ENCODE measurements around the gene CAST.

DNA sequence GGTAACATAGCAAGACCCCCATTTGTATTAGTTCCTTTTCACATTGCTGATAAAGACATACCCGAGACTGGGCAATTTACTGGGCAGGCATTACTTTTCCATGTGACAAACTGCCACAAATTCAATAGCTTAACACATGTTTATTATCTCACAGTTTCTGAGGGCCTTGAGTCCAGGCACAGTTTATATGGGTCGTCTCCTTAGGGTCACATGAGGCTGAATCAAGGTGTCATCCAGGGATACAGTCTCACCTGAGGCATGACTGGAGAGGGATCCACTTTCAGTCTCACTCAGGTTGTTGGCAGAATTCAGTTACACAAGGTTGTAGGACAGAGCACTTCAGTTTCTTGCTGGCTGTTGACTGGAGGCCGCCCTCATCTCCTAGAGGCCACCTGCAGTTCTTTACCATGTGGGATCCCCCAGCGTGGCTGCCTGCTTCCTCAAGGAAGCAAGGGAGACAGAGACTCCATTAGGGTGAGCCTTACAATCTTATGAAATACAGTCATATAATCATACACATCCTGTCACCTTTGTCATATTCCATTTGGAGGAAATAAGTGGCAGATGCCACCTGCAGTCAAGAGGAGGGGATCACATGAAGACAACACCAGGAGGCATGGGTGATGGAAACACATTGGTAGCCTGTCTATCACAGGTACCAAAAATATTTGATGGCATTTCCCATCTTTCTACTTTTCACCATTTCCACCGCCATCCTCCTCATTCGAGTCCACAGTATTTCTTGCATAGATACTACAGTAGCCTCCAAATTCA, 160.7 kb downstream of the CAST start:
- TF ChIP-seq, protein P1, sequence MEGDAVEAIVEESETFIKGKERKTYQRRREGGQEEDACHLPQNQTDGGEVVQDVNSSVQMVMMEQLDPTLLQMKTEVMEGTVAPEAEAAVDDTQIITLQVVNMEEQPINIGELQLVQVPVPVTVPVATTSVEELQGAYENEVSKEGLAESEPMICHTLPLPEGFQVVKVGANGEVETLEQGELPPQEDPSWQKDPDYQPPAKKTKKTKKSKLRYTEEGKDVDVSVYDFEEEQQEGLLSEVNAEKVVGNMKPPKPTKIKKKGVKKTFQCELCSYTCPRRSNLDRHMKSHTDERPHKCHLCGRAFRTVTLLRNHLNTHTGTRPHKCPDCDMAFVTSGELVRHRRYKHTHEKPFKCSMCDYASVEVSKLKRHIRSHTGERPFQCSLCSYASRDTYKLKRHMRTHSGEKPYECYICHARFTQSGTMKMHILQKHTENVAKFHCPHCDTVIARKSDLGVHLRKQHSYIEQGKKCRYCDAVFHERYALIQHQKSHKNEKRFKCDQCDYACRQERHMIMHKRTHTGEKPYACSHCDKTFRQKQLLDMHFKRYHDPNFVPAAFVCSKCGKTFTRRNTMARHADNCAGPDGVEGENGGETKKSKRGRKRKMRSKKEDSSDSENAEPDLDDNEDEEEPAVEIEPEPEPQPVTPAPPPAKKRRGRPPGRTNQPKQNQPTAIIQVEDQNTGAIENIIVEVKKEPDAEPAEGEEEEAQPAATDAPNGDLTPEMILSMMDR (IDR thresholded peaks at IDR 0.05): no peak
- TF ChIP-seq EP300 (IDR thresholded peaks at IDR 0.05): no peak
- TF ChIP-seq POLR2AphosphoS5 (IDR thresholded peaks at IDR 0.05): no peak
- no peak for TF ChIP-seq POLR2A (IDR thresholded peaks at IDR 0.05)

Measured in stomach (tissue), 4 donors.